HepG2 (cell line): ENCODE data around the gene OR1F1. TPM values are rescaled to one million over a fixed set of nuclear protein-coding genes. Genes with fewer than 3 reads are reported as not detected.

Experiments
- BRD4 ChIP-seq: sonication (generic); formaldehyde crosslinking; IDR thresholded peaks from 2 replicates; pipeline ENCODE4 v1.4.0; 2020; ENCODE audit warnings: missing genetic modification reagents
- CC2D1A ChIP-seq: sonication (generic); formaldehyde crosslinking; IDR thresholded peaks from 2 replicates; pipeline ENCODE4 v1.8.1; 2023; ENCODE audit warnings: mild to moderate bottlenecking, missing genetic modification reagents
- GLI4 ChIP-seq: sonication (generic); formaldehyde crosslinking; IDR thresholded peaks from 2 replicates; pipeline ENCODE4 v1.5.1; 2020; ENCODE audit warnings: missing genetic modification reagents, mild to moderate bottlenecking, moderate library complexity, borderline replicate concordance
- GLMP ChIP-seq: sonication (generic); formaldehyde crosslinking; IDR thresholded peaks from 2 replicates; pipeline ENCODE4 v1.9.0; 2021; ENCODE audit warnings: missing genetic modification reagents, mild to moderate bottlenecking, borderline replicate concordance
- IRF2 ChIP-seq: IDR thresholded peaks from 2 replicates; pipeline ENCODE4 v1.6.1; 2018; ENCODE audit warnings: missing genetic modification reagents, missing compliant biosample characterization
- KAT8 ChIP-seq: IDR thresholded peaks from 2 replicates; pipeline ENCODE4 v1.6.1; 2016; ENCODE audit warnings: missing genetic modification reagents, missing compliant biosample characterization
- KLF13 ChIP-seq: sonication (generic); formaldehyde crosslinking; IDR thresholded peaks from 2 replicates; pipeline ENCODE4 v1.4.0; 2020; ENCODE audit warnings: mild to moderate bottlenecking, missing genetic modification reagents
- MTA3 ChIP-seq: sonication (generic); formaldehyde crosslinking; IDR thresholded peaks from 2 replicates; pipeline ENCODE4 v1.4.0; 2020; ENCODE audit warnings: missing genetic modification reagents
- PRDM4 ChIP-seq: sonication (generic); formaldehyde crosslinking; IDR thresholded peaks from 2 replicates; pipeline ENCODE4 v1.9.0; 2021; ENCODE audit warnings: missing genetic modification reagents, borderline replicate concordance
- RFX3 ChIP-seq: IDR thresholded peaks from 2 replicates; pipeline ENCODE4 v1.6.1; 2016; ENCODE audit warnings: missing biosample characterization, missing genetic modification reagents
- RXRA ChIP-seq: sonication (generic); formaldehyde crosslinking; IDR thresholded peaks from 2 replicates; pipeline ENCODE4 v1.5.1; 2020; ENCODE audit warnings: missing genetic modification reagents
- TBX3 ChIP-seq: fragments of 450-650 bp; IDR thresholded peaks from 2 replicates; pipeline ENCODE4 v1.6.1; 2017; ENCODE audit warnings: antibody characterized with exemption, mild to moderate bottlenecking, inconsistent platforms, borderline replicate concordance
- ZNF207 ChIP-seq: fragments of 450-650 bp; IDR thresholded peaks from 2 replicates; pipeline ENCODE4 v1.6.1; 2016; ENCODE audit warnings: antibody characterized with exemption, borderline replicate concordance
- ZNF652 ChIP-seq: IDR thresholded peaks from 2 replicates; pipeline ENCODE4 v1.6.1; 2016; ENCODE audit warnings: low read depth, borderline replicate concordance
- ZNF768 ChIP-seq: sonication (generic); formaldehyde crosslinking; IDR thresholded peaks from 2 replicates; pipeline ENCODE4 v1.4.0; 2020; ENCODE audit warnings: missing genetic modification reagents
- ZNF790 ChIP-seq: sonication (generic); formaldehyde crosslinking; IDR thresholded peaks from 2 replicates; pipeline ENCODE4 v1.8.0; 2022; ENCODE audit warnings: missing genetic modification reagents, mild to moderate bottlenecking, borderline replicate concordance
- ZNF850 ChIP-seq: sonication (generic); formaldehyde crosslinking; conservative IDR thresholded peaks from 2 replicates; pipeline ENCODE4 v1.9.0; 2021; ENCODE audit warnings: mild to moderate bottlenecking, missing genetic modification reagents
- polyA plus RNA-seq, 8 experiments: library from polyadenylated mRNA; depleted of rRNA in 3 of 8; stranded (reverse) in 7 of 8; unstranded in 1 of 8; fragments of >200 nt; fragmentation: Illumina TruSeq in 4 of 8; extraction: Trizol in 4 of 8; gene quantifications; 2 replicates each; pipeline versions ENCODE4 v1.2.1 to v1.2.3, GENCODE V29; 2011 to 2016; ENCODE audit warnings: low read depth in 4 of 8, missing spikeins in 1 of 8, mixed read lengths in 1 of 8; ENCODE audit not compliant: insufficient read depth in 1 of 8
- total RNA-seq, 5 experiments: library from RNA; depleted of rRNA; stranded (reverse); fragments of >200 nt; fragmentation: Illumina TruSeq; extraction: Trizol; gene quantifications; 2 replicates each; pipeline ENCODE4 v1.2.3, GENCODE V29; 2016; ENCODE audit warnings: low read depth in 1 of 5
- TF ChIP-seq, protein P1 (sequence below): sonication (generic); formaldehyde crosslinking; IDR thresholded peaks from 2 replicates; pipeline ENCODE4 v1.9.0; 2021; ENCODE audit warnings: missing genetic modification reagents, mild to moderate bottlenecking, borderline replicate concordance
- TF ChIP-seq, protein P2 (sequence below): sonication (generic); formaldehyde crosslinking; IDR thresholded peaks from 2 replicates; pipeline ENCODE4 v1.5.0; 2020; ENCODE audit warnings: mild to moderate bottlenecking, missing genetic modification reagents
- TF ChIP-seq, protein P3 (sequence below): sonication (generic); formaldehyde crosslinking; IDR thresholded peaks from 2 replicates; pipeline ENCODE4 v1.8.1; 2023; ENCODE audit warnings: mild to moderate bottlenecking, missing genetic modification reagents, borderline replicate concordance
- TF ChIP-seq, protein P4 (sequence below): IDR thresholded peaks from 2 replicates; pipeline ENCODE4 v1.6.1; 2016; ENCODE audit warnings: low read depth

OR1F1 gene
- total and polyA plus RNA-seq, 2 of the 13 experiments (the other 11 are each of a cell fraction or from before 2014, with no cell fraction given) = 0.90 TPM; not detected in 1

GRCh38 chr16:3149630-3150345 lies 38.2 kb upstream of the OR1F1 start (continued):
- TF ChIP-seq, protein P1, sequence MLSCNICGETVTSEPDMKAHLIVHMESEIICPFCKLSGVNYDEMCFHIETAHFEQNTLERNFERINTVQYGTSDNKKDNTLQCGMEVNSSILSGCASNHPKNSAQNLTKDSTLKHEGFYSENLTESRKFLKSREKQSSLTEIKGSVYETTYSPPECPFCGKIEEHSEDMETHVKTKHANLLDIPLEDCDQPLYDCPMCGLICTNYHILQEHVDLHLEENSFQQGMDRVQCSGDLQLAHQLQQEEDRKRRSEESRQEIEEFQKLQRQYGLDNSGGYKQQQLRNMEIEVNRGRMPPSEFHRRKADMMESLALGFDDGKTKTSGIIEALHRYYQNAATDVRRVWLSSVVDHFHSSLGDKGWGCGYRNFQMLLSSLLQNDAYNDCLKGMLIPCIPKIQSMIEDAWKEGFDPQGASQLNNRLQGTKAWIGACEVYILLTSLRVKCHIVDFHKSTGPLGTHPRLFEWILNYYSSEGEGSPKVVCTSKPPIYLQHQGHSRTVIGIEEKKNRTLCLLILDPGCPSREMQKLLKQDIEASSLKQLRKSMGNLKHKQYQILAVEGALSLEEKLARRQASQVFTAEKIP (CRISPR knock-in tag) = no peak
- TF ChIP-seq ZNF850 (no peak), TBX3 (no peak), RFX3 (CRISPR knock-in tag) (no peak), RXRA (CRISPR knock-in tag) (no peak), IRF2 (CRISPR knock-in tag) (no peak), GLMP (CRISPR knock-in tag) (no peak), KLF13 (CRISPR knock-in tag) (0 out of 2 replicates have a peak, but pooled peaks have one; percentile 32), MTA3 (no peak), ZNF790 (CRISPR knock-in tag) (0 out of 2 replicates have a peak, but pooled peaks have one; percentile 4), CC2D1A (no peak), KAT8 (CRISPR knock-in tag) (0 out of 2 replicates have a peak, but pooled peaks have one; percentile 20), GLI4 (0 out of 2 replicates have a peak, but pooled peaks have one; percentile 31), ZNF768 (CRISPR knock-in tag) (no peak), ZNF652 (CRISPR knock-in tag) (no peak), BRD4 (CRISPR knock-in tag) (peak; percentile 36; the same call in 1 of the 2 replicates), PRDM4 (CRISPR knock-in tag) (no peak), ZNF207 (no peak)
- TF ChIP-seq, protein P2, sequence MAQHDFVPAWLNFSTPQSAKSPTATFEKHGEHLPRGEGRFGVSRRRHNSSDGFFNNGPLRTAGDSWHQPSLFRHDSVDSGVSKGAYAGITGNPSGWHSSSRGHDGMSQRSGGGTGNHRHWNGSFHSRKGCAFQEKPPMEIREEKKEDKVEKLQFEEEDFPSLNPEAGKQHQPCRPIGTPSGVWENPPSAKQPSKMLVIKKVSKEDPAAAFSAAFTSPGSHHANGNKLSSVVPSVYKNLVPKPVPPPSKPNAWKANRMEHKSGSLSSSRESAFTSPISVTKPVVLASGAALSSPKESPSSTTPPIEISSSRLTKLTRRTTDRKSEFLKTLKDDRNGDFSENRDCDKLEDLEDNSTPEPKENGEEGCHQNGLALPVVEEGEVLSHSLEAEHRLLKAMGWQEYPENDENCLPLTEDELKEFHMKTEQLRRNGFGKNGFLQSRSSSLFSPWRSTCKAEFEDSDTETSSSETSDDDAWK (CRISPR knock-in tag) = no peak
- TF ChIP-seq, protein P3, sequence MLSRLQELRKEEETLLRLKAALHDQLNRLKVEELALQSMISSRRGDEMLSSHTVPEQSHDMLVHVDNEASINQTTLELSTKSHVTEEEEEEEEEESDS (CRISPR knock-in tag) = no peak
- TF ChIP-seq, protein P4, sequence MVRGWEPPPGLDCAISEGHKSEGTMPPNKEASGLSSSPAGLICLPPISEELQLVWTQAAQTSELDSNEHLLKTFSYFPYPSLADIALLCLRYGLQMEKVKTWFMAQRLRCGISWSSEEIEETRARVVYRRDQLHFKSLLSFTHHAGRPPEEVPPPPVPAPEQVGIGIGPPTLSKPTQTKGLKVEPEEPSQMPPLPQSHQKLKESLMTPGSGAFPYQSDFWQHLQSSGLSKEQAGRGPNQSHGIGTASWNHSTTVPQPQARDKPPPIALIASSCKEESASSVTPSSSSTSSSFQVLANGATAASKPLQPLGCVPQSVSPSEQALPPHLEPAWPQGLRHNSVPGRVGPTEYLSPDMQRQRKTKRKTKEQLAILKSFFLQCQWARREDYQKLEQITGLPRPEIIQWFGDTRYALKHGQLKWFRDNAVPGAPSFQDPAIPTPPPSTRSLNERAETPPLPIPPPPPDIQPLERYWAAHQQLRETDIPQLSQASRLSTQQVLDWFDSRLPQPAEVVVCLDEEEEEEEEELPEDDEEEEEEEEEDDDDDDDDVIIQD (CRISPR knock-in tag) = no peak
